Activated B cell treated with CpG ODN at 0.5 μM for 24 hours (primary cell): ENCODE results near the gene PRKG1. TPM values are rescaled to one million over a fixed set of nuclear protein-coding genes. Genes with fewer than 3 reads are reported as not detected.

Source experiments
- ATAC-seq: fragments of 200-7000 bp; cut with Tn5 transposase; one replicate; pipeline ENCODE4 v1.10.0; 2021; ENCODE audit warnings: low read depth, mild to moderate bottlenecking, moderate library complexity
- CTCF ChIA-PET: fragments of 350-600 bp; sonication (Branson Sonifier 250); formaldehyde crosslinking; loops from one replicate; lab custom pipeline; 2021; ENCODE audit warnings: antibody characterized with exemption; lab: Charles Lee
- POLR2A ChIA-PET: fragments of 350-600 bp; sonication (Branson Sonifier 250); formaldehyde crosslinking; loops from one replicate; lab custom pipeline; 2021; ENCODE audit warnings: antibody characterized with exemption; lab: Charles Lee
- DNase-seq: peaks from one replicate; pipeline ENCODE4 v3.0.0; 2022
- H3K27ac Mint-ChIP-seq: one replicate; pipeline ENCODE4 v1.8.0; 2020; ENCODE audit warnings: mixed read lengths
- H3K27me3 Mint-ChIP-seq: one replicate; pipeline ENCODE4 v1.8.0; 2021; ENCODE audit warnings: mixed read lengths
- H3K36me3 Mint-ChIP-seq: one replicate; pipeline ENCODE4 v1.8.0; 2021; ENCODE audit warnings: low read depth, mixed read lengths
- H3K4me1 Mint-ChIP-seq: one replicate; pipeline ENCODE4 v1.8.0; 2021; ENCODE audit warnings: mixed read lengths
- H3K4me3 Mint-ChIP-seq: one replicate; pipeline ENCODE4 v1.8.0; 2020; ENCODE audit warnings: mild to moderate bottlenecking, mixed read lengths
- H3K9me3 Mint-ChIP-seq: one replicate; pipeline ENCODE4 v1.8.0; 2020; ENCODE audit warnings: mixed read lengths
- CTCF ChIP-seq: fragments of 200-600 bp; IDR thresholded peaks from one replicate; pipeline ENCODE4 v1.8.0; 2022; ENCODE audit warnings: antibody characterized with exemption, mild to moderate bottlenecking
- intact Hi-C: fragments of 100-400 bp; cut with micrococcal nuclease; formaldehyde crosslinking; loops from one replicate; pipeline ENCODE4 v1.15.1; 2024
- total RNA-seq: library from RNA; stranded (reverse); gene quantifications from 2 replicates; pipeline ENCODE4 v1.2.3, GENCODE V29; 2022

PRKG1 gene
- total RNA-seq, 1 donor from 2014 or later: not detected

- no peak for TF ChIP-seq CTCF
- ATAC-seq (no peak), DNase-seq (no peak)
- Mint-ChIP-seq H3K4me3 (no peak overlapping the region), H3K27me3 (no peaks in the 10 kb centered on the region), H3K27ac (no peak overlapping the region), H3K4me1 (no peaks in the 10 kb centered on the region), H3K36me3 (no peaks in the 10 kb centered on the region), H3K9me3 (no peaks in the 10 kb centered on the region)
- intact Hi-C loops: no loop called here
- POLR2A ChIA-PET: no interaction called here
- CTCF ChIA-PET: no interaction called here
Measured at GRCh38 chr10:51405580-51406351, 331.5 kb downstream of the PRKG1 start.

- DNase-seq (no peak), ATAC-seq (no peak)
- TF ChIP-seq CTCF: no peak
- H3K4me3 Mint-ChIP-seq: no peak overlapping the region
- ChIA-PET POLR2A (no interaction called here), CTCF (no interaction called here)
- intact Hi-C loops: no loop called here
- H3K4me1 Mint-ChIP-seq: no peaks in the 10 kb centered on the region
- H3K9me3 Mint-ChIP-seq: no peaks in the 10 kb centered on the region
- H3K27me3 Mint-ChIP-seq: no peaks in the 10 kb centered on the region
- H3K36me3 Mint-ChIP-seq: no peaks in the 10 kb centered on the region
- no peak overlapping the region for H3K27ac Mint-ChIP-seq
Measured at GRCh38 chr10:51406581-51406980, 332.3 kb downstream of the PRKG1 start.

GRCh38 chr10:51416494-51416893 lies 342.2 kb downstream of the PRKG1 start:
- H3K27me3 Mint-ChIP-seq: no peaks in the 10 kb centered on the region
- TF ChIP-seq CTCF: no peak
- intact Hi-C loops: no loop called here
- no peaks in the 10 kb centered on the region for H3K4me1 Mint-ChIP-seq
- H3K27ac Mint-ChIP-seq: no peak overlapping the region
- CTCF ChIA-PET: no interaction called here
- H3K4me3 Mint-ChIP-seq: no peak overlapping the region
- no peaks in the 10 kb centered on the region for H3K36me3 Mint-ChIP-seq
- ATAC-seq: no peak
- DNase-seq: no peak
- POLR2A ChIA-PET: no interaction called here
- H3K9me3 Mint-ChIP-seq: no peaks in the 10 kb centered on the region

- no peaks in the 10 kb centered on the region for H3K4me1 Mint-ChIP-seq
- no peak overlapping the region for H3K27ac Mint-ChIP-seq
- DNase-seq (no peak), ATAC-seq (no peak)
- POLR2A ChIA-PET: no interaction called here
- no peaks in the 10 kb centered on the region for H3K36me3 Mint-ChIP-seq
- no peak overlapping the region for H3K4me3 Mint-ChIP-seq
- no peak for TF ChIP-seq CTCF
- no peaks in the 10 kb centered on the region for H3K27me3 Mint-ChIP-seq
- intact Hi-C loops: loop anchor here (5.0 kb wide), 1 partner anchor 357 kb away; no protein-coding TSS in a partner anchor
- no peaks in the 10 kb centered on the region for H3K9me3 Mint-ChIP-seq
- CTCF ChIA-PET: interaction anchor here (0.6 kb wide), 1 partner anchor 37 kb away, joined by 3 read pairs; no protein-coding TSS in a partner anchor
Measured at GRCh38 chr10:51419196-51420093, 345.2 kb downstream of the PRKG1 start.

GRCh38 chr10:51421853-51422252 lies 347.6 kb downstream of the PRKG1 start:
- ATAC-seq: no peak
- no peak overlapping the region for H3K27ac Mint-ChIP-seq
- no peak for TF ChIP-seq CTCF
- H3K36me3 Mint-ChIP-seq: no peaks in the 10 kb centered on the region
- intact Hi-C loops: loop anchor here (5.0 kb wide), 1 partner anchor 360 kb away; no protein-coding TSS in a partner anchor
- no peaks in the 10 kb centered on the region for H3K27me3 Mint-ChIP-seq
- no peak overlapping the region for H3K4me3 Mint-ChIP-seq
- POLR2A ChIA-PET: no interaction called here
- no peaks in the 10 kb centered on the region for H3K9me3 Mint-ChIP-seq
- no peak for DNase-seq
- no peaks in the 10 kb centered on the region for H3K4me1 Mint-ChIP-seq
- CTCF ChIA-PET: interaction anchor here (1.1 kb wide), 1 partner anchor 33 kb away, joined by 5 read pairs; no protein-coding TSS in a partner anchor
